GM21447 (cell line): ENCODE results near the gene PLPP3.
A peak's percentile ranks its signal among the peaks of the same experiment; 100 is the strongest.

Experiments used
- ATAC-seq: cut with Tn5 transposase; IDR thresholded peaks from one replicate; pipeline ENCODE4 v1.9.1; 2021; ENCODE audit not compliant: unreplicated experiment

PLPP3 gene

DNA sequence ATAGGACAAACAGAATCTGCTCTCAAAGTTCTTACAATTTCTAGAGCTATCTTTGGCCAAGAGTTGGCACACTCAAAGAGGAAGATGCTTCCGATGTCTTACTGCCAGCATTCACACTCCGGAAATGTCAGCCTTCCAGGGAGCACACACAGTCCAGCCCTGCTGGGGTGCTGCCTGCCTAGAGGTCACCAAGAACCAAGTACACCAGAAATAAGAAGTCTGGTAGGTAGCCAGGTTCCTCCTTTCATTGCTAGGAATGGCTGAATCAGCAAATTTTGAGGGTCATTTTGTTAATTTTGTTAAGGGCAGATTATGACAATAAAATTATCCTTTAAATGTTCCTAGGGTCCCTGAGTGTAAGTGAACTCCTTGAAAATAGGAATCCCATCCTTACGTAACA, 77.5 kb downstream of the PLPP3 start:
- ATAC-seq: no peak

DNA sequence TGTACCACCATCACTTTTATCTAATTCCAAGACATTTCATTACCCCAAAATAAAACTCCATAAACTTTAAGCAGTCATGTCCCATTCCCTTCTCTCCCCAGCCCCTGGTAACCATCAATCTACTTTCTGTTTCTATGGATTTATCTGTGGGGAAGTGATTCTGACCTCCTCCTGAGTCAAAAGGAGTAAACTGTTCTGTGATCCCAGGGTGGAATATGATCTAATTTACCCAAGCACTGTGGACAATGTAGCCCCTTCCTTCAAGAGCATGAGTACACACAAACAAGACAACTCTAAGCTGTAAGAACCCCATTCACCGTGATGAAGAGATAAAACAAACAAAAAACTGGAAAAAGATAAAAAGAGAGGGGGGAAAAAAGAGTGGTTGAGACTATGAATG, 77.9 kb downstream of the PLPP3 start:
- no peak for ATAC-seq

DNA sequence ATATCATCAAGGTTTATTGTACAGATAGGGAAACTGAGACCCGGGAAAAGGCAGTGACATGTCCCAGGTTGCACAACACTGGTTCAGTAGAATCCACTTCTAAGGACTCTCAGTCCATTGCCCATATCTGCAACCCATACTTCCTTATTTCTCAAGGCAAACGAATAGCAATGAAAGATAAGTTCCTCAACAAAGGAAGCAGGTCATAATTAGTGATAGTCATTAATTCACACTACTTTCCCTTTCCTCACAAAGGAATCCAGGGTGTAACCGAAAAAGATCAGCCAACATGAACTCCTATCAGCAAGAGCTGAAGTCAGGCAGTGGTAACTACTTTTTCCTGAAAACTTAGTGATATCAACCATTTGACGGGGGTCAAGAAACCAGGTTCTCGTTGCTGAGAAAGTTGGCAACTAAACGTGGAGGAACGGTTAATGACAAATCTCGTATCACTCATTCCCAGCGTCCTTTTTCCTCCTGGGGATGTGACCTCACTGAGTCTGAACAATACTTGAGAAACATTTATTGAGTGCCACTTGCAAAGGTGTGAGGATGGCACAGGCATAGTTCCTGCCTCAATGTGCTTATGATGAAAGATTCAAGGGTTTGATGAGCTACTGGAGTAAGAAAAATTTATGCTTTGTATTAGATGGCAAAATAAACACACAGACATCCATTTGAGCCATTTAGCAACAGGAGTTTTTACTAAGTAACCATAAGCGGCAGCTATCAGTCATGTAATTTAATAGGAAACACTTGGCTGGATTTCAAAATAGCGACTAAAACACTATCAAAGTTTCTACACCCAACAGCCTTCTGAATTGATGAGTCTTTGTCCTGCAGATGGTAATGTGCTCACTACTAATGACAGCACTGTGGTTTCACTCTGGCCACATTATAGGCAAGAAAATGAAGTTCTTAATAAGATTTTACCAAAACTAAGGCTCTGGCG, 82.3 kb downstream of the PLPP3 start:
- ATAC-seq: no peak

DNA sequence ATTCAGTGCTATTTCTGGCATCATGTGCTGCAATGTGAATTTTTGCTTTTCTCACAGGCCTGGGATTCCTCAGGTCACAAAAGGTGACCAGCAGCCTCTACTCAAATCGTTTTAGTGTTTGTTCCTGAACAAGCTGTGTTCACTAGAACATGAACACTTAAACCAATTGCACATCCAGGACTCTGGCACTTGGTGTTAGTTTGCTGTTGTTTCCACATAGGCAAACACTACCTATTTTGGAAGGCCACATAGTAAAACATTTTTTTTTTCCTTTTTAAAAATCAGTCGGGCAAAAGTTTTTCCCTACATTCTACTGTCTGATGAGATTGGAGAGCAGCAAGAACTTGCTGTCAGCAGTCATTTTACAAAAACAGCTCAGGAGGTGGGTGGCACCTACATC, 83.2 kb downstream of the PLPP3 start:
- ATAC-seq: no peak

DNA sequence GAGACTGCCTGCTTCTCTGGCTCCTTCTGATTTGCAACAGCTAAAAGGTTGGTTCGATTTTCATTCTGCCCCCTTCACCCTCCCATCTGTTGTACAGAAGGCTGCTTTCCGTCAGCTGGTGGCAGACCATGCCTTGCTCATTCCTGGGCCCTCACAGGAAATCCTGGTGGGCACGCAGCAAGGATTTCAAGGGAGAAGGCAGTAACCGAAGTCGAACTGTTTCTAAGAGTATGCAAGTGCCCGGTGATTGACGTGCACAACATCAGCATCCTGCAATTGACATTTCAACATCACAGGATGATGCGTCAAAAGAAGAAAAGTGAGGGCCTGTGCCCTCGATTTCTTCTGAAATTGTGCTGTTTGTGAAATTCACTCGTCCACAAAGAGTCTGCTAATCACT, 83.8 kb downstream of the PLPP3 start:
- no peak for ATAC-seq

- no peak for ATAC-seq
These were observed 85.1 kb downstream of the PLPP3 start for GRCh38 chr1:56494306-56494705.

DNA sequence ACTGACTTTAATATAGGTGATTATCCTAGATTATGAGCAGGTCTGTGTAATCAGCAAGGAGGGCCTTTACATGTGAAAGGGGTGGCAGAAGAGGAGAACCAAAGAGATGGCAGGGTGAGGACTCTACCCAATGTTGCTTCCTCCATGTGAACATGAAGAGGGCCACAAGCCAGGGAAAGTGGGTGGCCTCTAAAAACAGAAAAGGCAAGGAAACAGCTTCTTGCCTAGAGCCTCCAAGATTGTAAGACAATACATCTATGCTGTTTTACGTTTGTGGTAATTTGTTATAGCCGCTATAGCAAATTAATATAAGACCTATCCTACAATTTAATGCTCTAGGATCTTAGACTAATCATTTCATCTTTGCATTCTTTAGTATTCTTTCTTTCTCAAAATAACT, 85.5 kb downstream of the PLPP3 start:
- no peak for ATAC-seq

DNA sequence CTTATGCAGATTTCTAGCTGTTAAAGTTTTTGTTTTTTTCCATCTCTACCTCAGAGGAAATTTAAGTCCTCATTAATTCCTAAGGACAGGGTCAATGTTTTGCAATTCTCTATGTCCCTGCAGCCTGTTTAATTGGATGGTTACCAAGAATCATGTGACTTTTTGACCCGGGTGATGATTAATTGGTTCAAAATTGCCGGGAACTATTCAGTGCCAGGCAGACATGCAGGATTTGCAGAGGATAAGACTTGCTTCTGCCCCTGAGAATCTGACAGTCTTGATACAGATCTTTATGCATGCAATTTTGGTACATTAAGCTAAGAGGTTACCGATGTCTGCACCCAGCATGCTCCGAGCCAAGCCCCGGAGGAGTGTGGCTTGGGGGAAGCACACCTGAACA, 87.9 kb downstream of the PLPP3 start:
- no peak for ATAC-seq

DNA sequence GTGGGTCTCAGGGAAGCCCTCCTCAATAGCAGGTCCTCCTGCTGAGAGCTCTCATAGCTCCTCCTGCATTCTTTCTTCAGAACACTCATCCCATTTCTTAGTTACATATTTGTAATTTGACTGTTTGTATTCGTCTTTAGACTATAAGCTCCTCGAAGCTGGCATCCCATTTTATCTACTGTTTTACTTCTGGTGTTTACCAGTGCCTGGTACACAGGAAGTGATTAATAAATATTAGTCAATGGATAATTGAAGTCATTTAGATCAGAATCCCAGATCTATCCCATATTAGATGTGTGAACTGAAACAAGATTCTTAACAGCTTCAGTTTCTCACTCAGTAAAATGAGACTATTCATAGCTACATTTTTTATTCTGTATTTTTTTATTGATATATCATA, 88.7 kb downstream of the PLPP3 start:
- no peak for ATAC-seq

GRCh38 chr1:56489695-56490094, 89.7 kb downstream of the PLPP3 start:
- no peak for ATAC-seq

GRCh38 chr1:56484695-56485094, 94.7 kb downstream of the PLPP3 start:
- no peak for ATAC-seq

DNA sequence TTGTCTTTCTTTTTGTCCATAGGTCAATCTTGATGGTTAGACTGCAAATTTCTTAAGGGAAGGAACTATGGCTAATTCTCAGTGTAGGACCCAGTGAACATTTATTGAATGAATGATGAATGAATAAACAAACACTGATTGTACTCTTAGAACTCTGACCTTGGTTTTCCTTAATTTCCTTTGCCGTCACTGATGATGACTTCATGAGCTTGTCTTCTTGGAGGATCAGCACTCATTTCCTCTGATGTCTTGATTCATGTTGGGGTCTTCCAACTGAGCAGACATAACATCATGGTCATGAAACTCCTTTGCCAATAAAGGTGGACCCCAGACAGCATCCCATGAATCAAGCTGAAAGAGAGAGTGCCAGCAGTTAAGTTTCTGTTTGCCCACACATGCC, 96.3 kb downstream of the PLPP3 start:
- ATAC-seq: no peak

DNA sequence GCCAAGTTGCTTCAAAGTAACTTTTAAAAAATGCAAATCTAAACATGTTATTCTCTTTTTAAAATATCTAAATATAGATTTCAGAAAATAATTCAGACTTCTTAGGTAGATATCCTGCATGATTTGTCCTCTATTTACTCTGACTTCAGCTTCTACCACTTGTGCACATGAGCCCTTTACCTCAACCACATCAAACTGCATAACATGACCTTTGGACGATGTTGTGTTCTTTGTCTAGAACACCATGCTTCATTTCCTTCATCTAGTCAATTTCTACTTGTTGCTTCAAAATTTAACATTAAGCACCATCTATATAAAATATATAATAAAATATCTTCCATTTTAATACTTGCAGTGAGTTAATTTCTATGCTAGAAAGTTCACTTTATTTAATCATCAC, 96.9 kb downstream of the PLPP3 start:
- ATAC-seq: no peak

DNA sequence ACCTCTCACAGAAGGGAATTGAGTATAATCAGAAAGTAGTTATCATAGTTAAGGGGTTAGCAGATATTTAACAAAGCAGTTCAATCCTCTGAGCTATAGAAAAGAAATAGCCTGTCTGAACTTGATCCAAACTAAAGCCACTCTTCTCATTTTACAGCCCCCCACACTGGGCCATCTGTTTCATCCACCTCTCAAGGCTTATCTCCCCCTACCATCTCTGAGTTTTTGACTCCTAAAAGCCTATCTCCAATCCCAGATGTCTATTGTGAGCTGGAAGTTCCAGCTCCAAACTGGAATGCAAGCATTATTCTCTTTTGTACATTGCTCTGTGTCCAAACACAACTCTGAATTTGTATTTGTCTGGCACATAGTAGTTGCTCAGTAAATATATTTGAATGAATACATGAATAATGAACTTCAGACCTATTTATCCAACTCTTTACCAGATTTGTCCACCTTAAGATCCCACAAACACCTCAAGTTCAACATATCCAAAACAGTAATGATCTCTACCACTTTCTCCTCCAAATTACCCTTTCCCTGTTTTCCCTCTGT, 98.1 kb downstream of the PLPP3 start:
- no peak for ATAC-seq

GRCh38 chr1:56478734-56479133, 100.6 kb downstream of the PLPP3 start:
- no peak for ATAC-seq

GRCh38 chr1:56477164-56478111, 101.9 kb downstream of the PLPP3 start:
- no peak for ATAC-seq

DNA sequence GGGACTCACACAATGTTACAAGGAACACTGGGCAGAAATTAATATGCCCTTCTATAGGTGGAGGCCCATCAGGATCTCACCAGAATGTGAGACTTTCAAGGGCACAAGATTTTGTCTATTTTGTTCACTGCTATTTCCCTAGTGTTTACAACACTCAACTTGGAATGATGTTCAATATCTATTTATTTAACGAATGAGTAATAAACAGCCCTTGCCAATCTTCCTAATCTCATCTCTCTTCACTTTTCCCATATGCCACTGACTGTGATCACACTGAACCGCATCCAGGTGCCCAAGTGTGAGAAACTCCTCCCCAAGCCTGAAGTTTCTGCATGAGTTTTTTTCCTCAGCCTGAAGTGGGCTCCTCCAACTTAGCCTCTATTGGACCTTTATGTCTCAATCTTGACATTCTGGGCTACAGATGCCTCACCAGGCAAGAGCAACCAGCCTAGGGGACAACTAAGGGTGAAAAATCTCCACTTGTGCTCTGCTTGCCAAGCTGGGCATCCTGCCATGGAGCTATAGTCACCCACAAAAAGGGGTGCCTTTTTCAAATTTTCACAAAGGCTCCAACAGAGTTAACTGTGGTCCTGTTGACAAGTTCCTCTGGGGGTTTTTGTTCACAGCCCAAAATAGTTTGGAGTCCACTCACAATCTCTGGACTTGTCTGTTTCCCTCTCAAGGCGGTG, 105.6 kb downstream of the PLPP3 start:
- no peak for ATAC-seq

DNA sequence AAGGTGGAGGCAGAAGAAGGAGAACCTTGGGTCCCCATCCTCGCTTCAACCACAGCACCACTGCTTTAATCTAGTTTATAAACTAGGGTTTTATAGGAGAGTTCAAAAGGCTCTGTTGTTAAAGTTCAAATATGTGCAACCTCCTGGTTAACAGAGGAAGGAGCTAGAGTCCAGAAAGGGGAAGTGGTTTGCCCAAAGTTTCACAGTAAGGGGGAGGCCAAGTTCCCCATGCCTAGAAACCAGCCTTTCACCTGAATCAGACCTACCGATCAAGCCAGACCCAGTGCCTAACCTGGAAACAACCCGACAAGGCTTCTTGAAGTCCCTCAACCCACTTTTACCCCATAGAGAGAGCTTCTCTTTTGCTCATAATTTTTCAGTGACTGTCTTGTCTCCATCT, 106.5 kb downstream of the PLPP3 start:
- peak; percentile 93 for ATAC-seq

GRCh38 chr1:56469640-56470371, 109.6 kb downstream of the PLPP3 start:
- ATAC-seq: no peak

DNA sequence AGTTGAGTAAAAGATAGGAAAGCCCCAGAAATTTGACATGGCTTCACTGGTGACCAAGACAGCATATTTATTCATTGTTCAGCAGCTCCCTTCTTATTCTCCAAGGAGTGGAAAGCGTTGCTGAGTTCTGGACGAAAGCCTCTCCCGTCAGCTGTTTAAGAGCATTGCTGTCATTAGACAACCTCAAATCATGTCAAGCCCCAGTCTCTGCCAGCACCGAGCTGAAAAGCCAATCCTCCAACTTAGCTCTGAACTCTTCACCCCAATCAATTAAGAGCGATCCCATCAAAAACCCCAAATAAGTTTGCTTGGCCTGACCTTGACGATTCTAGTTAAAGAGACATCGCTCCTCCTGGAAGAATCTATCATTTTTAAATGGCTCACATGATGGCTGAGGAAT, 110.8 kb downstream of the PLPP3 start:
- no peak for ATAC-seq
